Melanocyte of skin (primary cell): ENCODE results near the gene PLD6. TPM values are rescaled to one million over a fixed set of nuclear protein-coding genes. Genes with fewer than 3 reads are reported as not detected.

Source experiments
- small RNA-seq, 2 donors: library from RNA; depleted of rRNA; stranded (forward); fragments of <200 nt; gene quantifications; one replicate each; pipeline ENCODE3, GENCODE V24; 2012
- total RNA-seq, 2 donors: library from RNA; depleted of rRNA; stranded (reverse); fragments of >200 nt; gene quantifications; 2 replicates each; pipeline ENCODE4 v1.2.3, GENCODE V29; 2012

PLD6 gene, protein sequence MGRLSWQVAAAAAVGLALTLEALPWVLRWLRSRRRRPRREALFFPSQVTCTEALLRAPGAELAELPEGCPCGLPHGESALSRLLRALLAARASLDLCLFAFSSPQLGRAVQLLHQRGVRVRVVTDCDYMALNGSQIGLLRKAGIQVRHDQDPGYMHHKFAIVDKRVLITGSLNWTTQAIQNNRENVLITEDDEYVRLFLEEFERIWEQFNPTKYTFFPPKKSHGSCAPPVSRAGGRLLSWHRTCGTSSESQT
- 1 to 10 TPM; 2.1 to 5.0 TPM for total RNA-seq

DNA sequence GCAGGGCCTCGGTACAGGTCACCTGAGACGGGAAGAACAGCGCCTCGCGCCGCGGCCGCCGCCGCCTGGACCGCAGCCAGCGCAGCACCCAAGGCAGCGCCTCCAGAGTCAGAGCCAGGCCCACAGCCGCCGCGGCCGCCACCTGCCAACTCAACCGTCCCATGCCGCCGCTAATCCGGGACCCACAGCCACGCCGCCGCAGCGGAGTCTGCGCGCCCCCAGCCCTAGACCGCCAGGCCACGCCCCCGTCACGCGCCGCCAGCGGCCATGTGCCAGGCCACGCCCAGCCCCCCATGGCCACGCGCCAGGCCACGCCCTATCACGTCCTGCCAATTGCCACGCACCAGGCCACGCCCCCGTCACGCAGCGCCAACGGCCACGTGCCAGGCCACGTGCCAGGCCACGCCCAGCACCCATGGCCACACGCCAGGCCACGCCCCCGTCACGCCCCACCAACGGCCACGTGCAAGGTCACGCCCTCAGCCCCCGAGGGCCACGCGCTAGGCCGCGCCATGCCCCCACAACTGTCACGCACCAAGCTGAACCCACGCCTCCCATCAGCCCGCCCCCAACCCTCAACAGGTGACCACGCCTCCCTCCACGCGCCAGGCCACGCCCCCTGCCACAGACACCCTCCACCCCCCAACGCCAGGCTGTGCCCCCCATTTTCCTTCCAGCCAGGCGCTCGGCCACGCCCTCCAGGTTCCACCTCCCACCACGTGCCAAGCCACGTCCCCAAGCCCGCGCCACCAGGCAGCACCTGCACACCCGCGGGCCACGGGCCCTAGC, at the start of gene PLD6:
TSS of gene PLD6 (minus strand) at position 210 of the 789 bp plus-strand sequence. CDS start at position 163, 47 bp downstream.

DNA sequence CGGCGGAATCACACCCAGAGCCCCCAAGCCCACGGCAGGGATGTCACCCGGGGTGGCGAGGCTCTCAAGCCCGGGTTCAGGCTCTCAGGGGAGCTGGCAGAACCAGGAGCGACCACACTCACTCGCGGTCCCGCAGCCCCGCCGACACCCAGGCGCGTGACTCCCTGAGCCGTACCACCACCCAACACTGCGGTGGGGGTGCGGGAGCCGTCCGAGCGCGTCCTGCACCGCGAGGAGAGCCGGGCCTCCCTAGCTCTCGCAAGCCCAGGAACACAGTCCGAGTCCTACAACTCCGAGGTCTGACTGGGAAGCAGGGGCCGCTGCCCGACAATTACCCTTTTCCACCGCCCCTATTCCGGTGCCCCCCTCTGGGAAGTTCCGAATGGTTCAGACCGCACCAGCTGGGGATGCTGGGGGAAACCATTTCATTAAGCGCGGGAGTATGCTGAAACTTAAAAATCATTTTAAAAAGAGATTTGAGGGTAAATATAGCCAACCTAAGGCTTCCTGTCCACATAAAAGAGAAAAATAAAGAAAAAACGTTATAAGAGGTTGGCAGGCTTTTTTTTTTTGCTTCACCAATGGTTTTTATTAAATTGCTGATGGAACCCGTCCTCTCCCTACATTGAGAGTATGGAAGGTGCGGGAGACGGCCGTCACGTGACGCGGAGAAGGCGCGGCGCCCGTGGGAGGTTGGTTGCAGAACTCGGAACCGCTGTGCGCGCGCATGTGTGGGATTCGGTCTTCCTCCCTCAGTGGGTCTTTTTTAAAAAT, 31.1 kb upstream of the PLD6 start, which contains the start of gene FLCN:
TSS of gene FLCN (minus strand) at position 143 of the 774 bp plus-strand sequence. CDS start 9,031 bp downstream, outside the sequence.

Small RNA genes lying within 50 kb of the gene (small RNA-seq; reads per million reads assigned to genes)
- gene RNU6-767P: 0 reads per million in 2 donors

Other genes starting within 250 kb of the PLD6 start
- not detected for gene TNFRSF13B, start 234.2 kb downstream of the PLD6 start, total RNA-seq
- 10 to 100 TPM; 69.6 to 74.0 TPM for gene MPRIP, start 163.9 kb downstream of the PLD6 start, total RNA-seq
- gene FLCN, start 30.8 kb upstream of the PLD6 start, total RNA-seq: 10 to 100 TPM; 53.9 to 64.7 TPM
- 10 to 100 TPM; 63.7 to 87.2 TPM for gene COPS3, start 74.9 kb upstream of the PLD6 start, total RNA-seq
- gene NT5M, start 97.0 kb upstream of the PLD6 start, total RNA-seq: 1 to 10 TPM; 2.8 to 3.3 TPM